Measurements from ENCODE around the gene CACNA1C. TPM values are rescaled to one million over a fixed set of nuclear protein-coding genes. Genes with fewer than 3 reads are reported as not detected.

Gene CACNA1C
- total and polyA plus RNA-seq, 2 of the 4 experiments (the other 2 are of a cell fraction), result 1.6 to 2.6 TPM

- H4K20me1 ChIP-seq (ENCODE audit: insufficient read depth, low read length), result no peaks in the 10 kb centered on the region; the same call in 1 of the 2 replicates
- WGBS, 2 experiments (ENCODE audit: extremely low coverage in 2 of 2, insufficient read length in 1 of 2), result 56% methylated on average over 1 of the region's 1 CpG; no CpG with 5 or more reads in 1 of the 2 experiments
- H3K36me3 ChIP-seq (ENCODE audit: control insufficient read depth, insufficient read depth, low read length), result peaks cover 2% of the 10 kb centered on the region; the same call in 1 of the 2 replicates
- no peak overlapping the region for H2AK9ac ChIP-seq (replicated peaks; ENCODE audit: low read depth, low read length, poor library complexity)
- H2BK20ac ChIP-seq (ENCODE audit: low read depth, low read length), result no peak overlapping the region
- DNase-seq (no peak), ATAC-seq (ENCODE audit: low read depth) (no peak)
- H3K4me1 ChIP-seq (ENCODE audit: control insufficient read depth, insufficient read depth, low read length), result peaks cover 4% of the 10 kb centered on the region
- intact Hi-C loops (cut with micrococcal nuclease) (no loop called here), in situ Hi-C loops (cut with MboI; ENCODE audit: low sequenced_read_pairs) (no loop called here), dilution Hi-C loops (cut with HindIII; ENCODE audit: low sequenced_read_pairs, unreplicated experiment) (no loop called here)
- H3K14ac ChIP-seq (replicated peaks; ENCODE audit: low read depth, low read length), result no peak overlapping the region
- H3K4ac ChIP-seq (ENCODE audit: low read depth, low read length), result no peak overlapping the region
- H3K9me1 ChIP-seq (ENCODE audit: insufficient read depth, low read length), result peaks cover 4% of the 10 kb centered on the region
- H4K91ac ChIP-seq (ENCODE audit: insufficient read depth, low read depth, low read length), result no peak overlapping the region
- no peaks in the 10 kb centered on the region; the same call in none of the 2 replicates for H3K27me3 ChIP-seq (ENCODE audit: control insufficient read depth, insufficient read depth, low read length)
- H2AFZ ChIP-seq (replicated peaks; ENCODE audit: low read length, poor library complexity), result no peak overlapping the region
- H3K23ac ChIP-seq (ENCODE audit: low read depth, low read length), result no peak overlapping the region
- no peak for TF ChIP-seq SMC3 (IDR thresholded peaks at IDR 0.05; ENCODE audit: low read depth, low read length)
- no peak for TF ChIP-seq CEBPB (IDR thresholded peaks at IDR 0.05; ENCODE audit: low read depth, low read length)
- TF ChIP-seq MAFK (IDR thresholded peaks at IDR 0.05; ENCODE audit: low read depth, low read length), result no peak
- H2BK120ac ChIP-seq (ENCODE audit: low read depth, low read length), result no peak overlapping the region
- POLR2A ChIA-PET (ENCODE audit: unreplicated experiment), result no interaction called here
- no peak overlapping the region for H2BK5ac ChIP-seq (ENCODE audit: low read depth, low read length, poor library complexity, severe bottlenecking)
- H3K4me2 ChIP-seq (ENCODE audit: low read depth, low read length), result no peak overlapping the region
- no peak overlapping the region for H3K9ac ChIP-seq (ENCODE audit: low read depth, low read length)
- H3K4me3 ChIP-seq (ENCODE audit: insufficient read depth, low read depth, low read length), result no peak overlapping the region
- no peak overlapping the region for H2BK15ac ChIP-seq (ENCODE audit: low read depth, low read length)
- CTCF ChIA-PET, result no interaction called here
- H3K18ac ChIP-seq (ENCODE audit: low read depth, low read length), result no peak overlapping the region
- H3K9me3 ChIP-seq (ENCODE audit: control insufficient read depth, insufficient read depth, low read length), result no peaks in the 10 kb centered on the region
- H4K8ac ChIP-seq (ENCODE audit: low read depth in 2 of 2, low read length in 2 of 2), result no peak overlapping the region
- no peak overlapping the region for H3K27ac ChIP-seq (ENCODE audit: insufficient read depth, low read length)
- BruUV-seq (replicated peaks), result no TSS peak
- H2AK5ac ChIP-seq (ENCODE audit: low read depth, low read length), result no peak overlapping the region
- H3K79me1 ChIP-seq (ENCODE audit: low read depth in 1 of 2, low read length in 2 of 2), result no peaks in the 10 kb centered on the region
- no peak overlapping the region for H3K56ac ChIP-seq (ENCODE audit: extremely low read depth, insufficient read depth, low read length)
- H4K5ac ChIP-seq (ENCODE audit: low read depth, low read length), result no peak overlapping the region
Measured at GRCh38 chr12:2445968-2446367, 393.2 kb downstream of the CACNA1C start.

All from IMR-90 (cell line).